ENCODE results near the gene CLCN4. TPM values are rescaled to one million over a fixed set of nuclear protein-coding genes. Genes with fewer than 3 reads are reported as not detected.
A peak's percentile ranks its signal among the peaks of the same experiment; 100 is the strongest.

CLCN4 gene
- total RNA-seq (2014; rRNA removed; shearing (Covaris generic)) = 16.5 and 17.2 TPM in 2 replicates

GRCh38 chrX:10156199-10157031 lies at the start of gene CLCN4:
Gene CLCN4 (plus strand): TSS chrX:10156975. CDS start chrX:10185033, 28,058 bp downstream.
- Histone ChIP-seq H3K27ac (peak within 1 kb of the TSS; percentile 92), H3K4me3 (peak within 1 kb of the TSS; percentile 68), H3K4me1 (peaks cover 8% of the 10 kb centered on the region; the same call in 1 of the 2 replicates), H3K36me3 (0 out of 2 replicates have a peak, but pooled peaks cover 2% of the 10 kb centered on the region), H3K9me3 (replicated peaks) (no peaks in the 10 kb centered on the region), H3K27me3 (no peaks in the 10 kb centered on the region)
- peak; percentile 89 to 91 for DNase-seq

- H3K9me3 ChIP-seq (replicated peaks) = no peaks in the 10 kb centered on the region
- DNase-seq = no peak
Observed at GRCh38 chrX:10107483-10107882, 49.3 kb upstream of the CLCN4 start.

GRCh38 chrX:10108288-10108687 lies 48.5 kb upstream of the CLCN4 start:
- Histone ChIP-seq H3K4me3 (no peak overlapping the region), H3K4me1 (no peaks in the 10 kb centered on the region), H3K27me3 (no peaks in the 10 kb centered on the region), H3K36me3 (no peaks in the 10 kb centered on the region), H3K9me3 (replicated peaks) (no peaks in the 10 kb centered on the region), H3K27ac (no peak overlapping the region)
- DNase-seq = no peak

More at GRCh38 chrX:10107483-10107882, 49.3 kb upstream of the CLCN4 start:
- H3K36me3 ChIP-seq = no peaks in the 10 kb centered on the region
- no peak overlapping the region for H3K4me3 ChIP-seq
- no peaks in the 10 kb centered on the region for H3K27me3 ChIP-seq
- H3K27ac ChIP-seq = no peak overlapping the region
- no peaks in the 10 kb centered on the region for H3K4me1 ChIP-seq

GRCh38 chrX:10109695-10110094 lies 47.1 kb upstream of the CLCN4 start:
- DNase-seq = no peak
- H3K9me3 ChIP-seq (replicated peaks) = no peaks in the 10 kb centered on the region
- no peaks in the 10 kb centered on the region for H3K27me3 ChIP-seq
- no peak overlapping the region for H3K4me3 ChIP-seq
- no peaks in the 10 kb centered on the region for H3K36me3 ChIP-seq
- no peaks in the 10 kb centered on the region for H3K4me1 ChIP-seq
- H3K27ac ChIP-seq = no peak overlapping the region

- H3K27ac ChIP-seq = no peak overlapping the region
- H3K4me3 ChIP-seq = no peak overlapping the region
- no peaks in the 10 kb centered on the region for H3K4me1 ChIP-seq
- H3K27me3 ChIP-seq = no peaks in the 10 kb centered on the region
- no peaks in the 10 kb centered on the region for H3K9me3 ChIP-seq (replicated peaks)
- H3K36me3 ChIP-seq = no peaks in the 10 kb centered on the region
- peak in 1 of 2 experiments; percentile 6 for DNase-seq
Observed at GRCh38 chrX:10110316-10110935, 46.3 kb upstream of the CLCN4 start.

- no peaks in the 10 kb centered on the region for H3K9me3 ChIP-seq (replicated peaks)
- H3K4me3 ChIP-seq = no peak overlapping the region
- no peaks in the 10 kb centered on the region for H3K36me3 ChIP-seq
- H3K4me1 ChIP-seq = no peaks in the 10 kb centered on the region
- no peak for DNase-seq
- H3K27me3 ChIP-seq = no peaks in the 10 kb centered on the region
- H3K27ac ChIP-seq = no peak overlapping the region
Observed at GRCh38 chrX:10110984-10111363, 45.8 kb upstream of the CLCN4 start.

- DNase-seq = no peak
- H3K27me3 ChIP-seq = no peaks in the 10 kb centered on the region
- H3K27ac ChIP-seq = no peak overlapping the region
- H3K36me3 ChIP-seq = no peaks in the 10 kb centered on the region
- H3K4me1 ChIP-seq = no peaks in the 10 kb centered on the region
- no peaks in the 10 kb centered on the region for H3K9me3 ChIP-seq (replicated peaks)
- H3K4me3 ChIP-seq = no peak overlapping the region
Observed at GRCh38 chrX:10111364-10112148, 45.2 kb upstream of the CLCN4 start.

GRCh38 chrX:10112510-10112909 lies 44.3 kb upstream of the CLCN4 start:
- Histone ChIP-seq H3K36me3 (no peaks in the 10 kb centered on the region), H3K9me3 (replicated peaks) (no peaks in the 10 kb centered on the region), H3K27ac (no peak overlapping the region), H3K4me3 (no peak overlapping the region), H3K4me1 (no peaks in the 10 kb centered on the region), H3K27me3 (no peaks in the 10 kb centered on the region)
- no peak for DNase-seq

- no peaks in the 10 kb centered on the region for H3K27me3 ChIP-seq
- DNase-seq = no peak
- H3K9me3 ChIP-seq (replicated peaks) = 0 out of 2 replicates have a peak, but pooled peaks cover under 1% of the 10 kb centered on the region
- H3K4me3 ChIP-seq = no peak overlapping the region
- H3K27ac ChIP-seq = no peak overlapping the region
- no peaks in the 10 kb centered on the region; the same call in 1 of the 2 replicates for H3K36me3 ChIP-seq
- H3K4me1 ChIP-seq = no peaks in the 10 kb centered on the region
Observed at GRCh38 chrX:10115082-10115481, 41.7 kb upstream of the CLCN4 start.

GRCh38 chrX:10117301-10117700 lies 39.5 kb upstream of the CLCN4 start:
- Histone ChIP-seq H3K27me3 (no peaks in the 10 kb centered on the region), H3K4me3 (no peak overlapping the region), H3K4me1 (no peaks in the 10 kb centered on the region), H3K36me3 (no peaks in the 10 kb centered on the region; the same call in 1 of the 2 replicates), H3K27ac (no peak overlapping the region), H3K9me3 (replicated peaks) (0 out of 2 replicates have a peak, but pooled peaks cover 6% of the 10 kb centered on the region)
- DNase-seq = no peak

- Histone ChIP-seq H3K27ac (no peak overlapping the region), H3K9me3 (replicated peaks) (0 out of 2 replicates have a peak, but pooled peaks cover 6% of the 10 kb centered on the region), H3K36me3 (no peaks in the 10 kb centered on the region; the same call in 1 of the 2 replicates), H3K4me1 (no peaks in the 10 kb centered on the region), H3K27me3 (no peaks in the 10 kb centered on the region), H3K4me3 (no peak overlapping the region)
- DNase-seq = no peak
Observed at GRCh38 chrX:10117864-10118377, 38.9 kb upstream of the CLCN4 start.

- Histone ChIP-seq H3K27me3 (no peaks in the 10 kb centered on the region), H3K4me1 (no peaks in the 10 kb centered on the region), H3K27ac (no peak overlapping the region), H3K36me3 (no peaks in the 10 kb centered on the region; the same call in 1 of the 2 replicates), H3K9me3 (replicated peaks) (0 out of 2 replicates have a peak, but pooled peaks cover 6% of the 10 kb centered on the region), H3K4me3 (no peak overlapping the region)
- DNase-seq = no peak
Observed at GRCh38 chrX:10118530-10118929, 38.2 kb upstream of the CLCN4 start.

- DNase-seq = peak; percentile 68 to 88
Observed at GRCh38 chrX:10119399-10119990, 37.3 kb upstream of the CLCN4 start.

GRCh38 chrX:10120331-10120730 lies 36.4 kb upstream of the CLCN4 start:
- Histone ChIP-seq H3K27ac (no peak overlapping the region), H3K27me3 (no peaks in the 10 kb centered on the region), H3K4me3 (no peak overlapping the region), H3K36me3 (no peaks in the 10 kb centered on the region; the same call in 1 of the 2 replicates), H3K4me1 (no peaks in the 10 kb centered on the region), H3K9me3 (replicated peaks) (0 out of 2 replicates have a peak, but pooled peaks cover 6% of the 10 kb centered on the region)
- DNase-seq = no peak

More at GRCh38 chrX:10119399-10119990, 37.3 kb upstream of the CLCN4 start:
- H3K4me3 ChIP-seq = no peak overlapping the region
- no peaks in the 10 kb centered on the region; the same call in 1 of the 2 replicates for H3K36me3 ChIP-seq
- 0 out of 2 replicates have a peak, but pooled peaks cover 6% of the 10 kb centered on the region for H3K9me3 ChIP-seq (replicated peaks)
- H3K27me3 ChIP-seq = no peaks in the 10 kb centered on the region
- H3K27ac ChIP-seq = no peak overlapping the region
- no peaks in the 10 kb centered on the region for H3K4me1 ChIP-seq

Measured in SJCRH30 (cell line).